ENCODE results near the gene PEAK1. TPM values are rescaled to one million over a fixed set of nuclear protein-coding genes. Genes with fewer than 3 reads are reported as not detected.

The PEAK1 gene
- total and polyA plus RNA-seq, 9 of the 15 experiments (the other 6 are each of a cell fraction or from before 2014, with no cell fraction given), result 0.99 to 22.4 (median 10.8) TPM

DNA sequence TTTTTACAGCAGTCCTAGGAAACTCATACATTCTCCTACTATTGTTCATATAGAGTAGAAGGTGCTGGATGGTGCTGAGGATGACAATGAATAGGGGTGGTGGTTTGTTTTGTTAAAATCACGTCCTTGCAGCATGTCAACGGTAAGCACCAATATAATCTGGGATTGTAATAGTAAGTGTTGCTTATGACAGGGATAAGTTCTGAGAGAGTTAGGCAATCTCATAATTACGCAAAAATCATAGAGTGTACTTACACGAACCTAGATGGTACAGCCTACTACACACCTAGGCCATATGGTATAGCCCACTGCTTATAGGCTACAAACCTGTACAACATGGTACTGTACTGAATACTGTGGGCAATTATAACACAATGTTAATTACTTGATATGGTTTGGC, 284.7 kb downstream of the PEAK1 start:
- TF ChIP-seq, protein P1, sequence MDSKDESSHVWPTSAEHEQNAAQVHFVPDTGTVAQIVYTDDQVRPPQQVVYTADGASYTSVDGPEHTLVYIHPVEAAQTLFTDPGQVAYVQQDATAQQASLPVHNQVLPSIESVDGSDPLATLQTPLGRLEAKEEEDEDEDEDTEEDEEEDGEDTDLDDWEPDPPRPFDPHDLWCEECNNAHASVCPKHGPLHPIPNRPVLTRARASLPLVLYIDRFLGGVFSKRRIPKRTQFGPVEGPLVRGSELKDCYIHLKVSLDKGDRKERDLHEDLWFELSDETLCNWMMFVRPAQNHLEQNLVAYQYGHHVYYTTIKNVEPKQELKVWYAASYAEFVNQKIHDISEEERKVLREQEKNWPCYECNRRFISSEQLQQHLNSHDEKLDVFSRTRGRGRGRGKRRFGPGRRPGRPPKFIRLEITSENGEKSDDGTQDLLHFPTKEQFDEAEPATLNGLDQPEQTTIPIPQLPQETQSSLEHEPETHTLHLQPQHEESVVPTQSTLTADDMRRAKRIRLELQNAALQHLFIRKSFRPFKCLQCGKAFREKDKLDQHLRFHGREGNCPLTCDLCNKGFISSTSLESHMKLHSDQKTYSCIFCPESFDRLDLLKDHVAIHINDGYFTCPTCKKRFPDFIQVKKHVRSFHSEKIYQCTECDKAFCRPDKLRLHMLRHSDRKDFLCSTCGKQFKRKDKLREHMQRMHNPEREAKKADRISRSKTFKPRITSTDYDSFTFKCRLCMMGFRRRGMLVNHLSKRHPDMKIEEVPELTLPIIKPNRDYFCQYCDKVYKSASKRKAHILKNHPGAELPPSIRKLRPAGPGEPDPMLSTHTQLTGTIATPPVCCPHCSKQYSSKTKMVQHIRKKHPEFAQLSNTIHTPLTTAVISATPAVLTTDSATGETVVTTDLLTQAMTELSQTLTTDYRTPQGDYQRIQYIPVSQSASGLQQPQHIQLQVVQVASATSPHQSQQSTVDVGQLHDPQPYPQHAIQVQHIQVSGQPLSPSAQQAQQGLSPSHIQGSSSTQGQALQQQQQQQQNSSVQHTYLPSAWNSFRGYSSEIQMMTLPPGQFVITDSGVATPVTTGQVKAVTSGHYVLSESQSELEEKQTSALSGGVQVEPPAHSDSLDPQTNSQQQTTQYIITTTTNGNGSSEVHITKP (IDR thresholded peaks at IDR 0.05; ENCODE audit: partially characterized antibody), result peak; percentile 69
- TF ChIP-seq, protein P2, sequence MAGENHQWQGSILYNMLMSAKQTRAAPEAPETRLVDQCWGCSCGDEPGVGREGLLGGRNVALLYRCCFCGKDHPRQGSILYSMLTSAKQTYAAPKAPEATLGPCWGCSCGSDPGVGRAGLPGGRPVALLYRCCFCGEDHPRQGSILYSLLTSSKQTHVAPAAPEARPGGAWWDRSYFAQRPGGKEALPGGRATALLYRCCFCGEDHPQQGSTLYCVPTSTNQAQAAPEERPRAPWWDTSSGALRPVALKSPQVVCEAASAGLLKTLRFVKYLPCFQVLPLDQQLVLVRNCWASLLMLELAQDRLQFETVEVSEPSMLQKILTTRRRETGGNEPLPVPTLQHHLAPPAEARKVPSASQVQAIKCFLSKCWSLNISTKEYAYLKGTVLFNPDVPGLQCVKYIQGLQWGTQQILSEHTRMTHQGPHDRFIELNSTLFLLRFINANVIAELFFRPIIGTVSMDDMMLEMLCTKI (IDR thresholded peaks at IDR 0.05; ENCODE audit: partially characterized antibody), result no peak
- Histone ChIP-seq H3K79me2 (ENCODE audit: control insufficient read depth, insufficient read depth, low read length) (no peaks in the 10 kb centered on the region), H3K9me1 (ENCODE audit: control insufficient read depth, insufficient read depth, low read length) (no peaks in the 10 kb centered on the region), H4K20me1 (replicated peaks; ENCODE audit: control insufficient read depth, insufficient read depth, low read length) (no peaks in the 10 kb centered on the region), H3K27ac (ENCODE audit: extremely low read depth, low read depth, low read length) (no peak overlapping the region), H2AFZ (ENCODE audit: low read depth, low read length) (no peak overlapping the region), H3K4me3 (no peak overlapping the region), H3K4me1 (replicated peaks in 1 of 2; ENCODE audit: control insufficient read depth in 2 of 2, insufficient read depth in 2 of 2, low read length in 2 of 2) (no peaks in the 10 kb centered on the region), H3K36me3 (ENCODE audit: control insufficient read depth, insufficient read depth, low read length) (peaks cover 8% of the 10 kb centered on the region; the same call in 1 of the 3 replicates), H3K27me3 (ENCODE audit: control insufficient read depth in 2 of 2, insufficient read depth in 2 of 2, low read length in 2 of 2) (no peaks in the 10 kb centered on the region), H3K9me3 (replicated peaks; ENCODE audit: control insufficient read depth, insufficient read depth, low read depth, low read length) (peaks cover 5% of the 10 kb centered on the region), H3K9ac (ENCODE audit: insufficient read depth in 1 of 2, low read depth in 2 of 2, low read length in 2 of 2) (no peak overlapping the region), H3K4me2 (ENCODE audit: insufficient read depth, low read length) (no peak overlapping the region)
- no peak for ATAC-seq
- ChIA-PET POLR2A (no interaction called here), CTCF (ENCODE audit: low intra/inter-chr PET ratio) (no interaction called here)
- intact Hi-C loops (cut with micrococcal nuclease) (no loop called here), in situ Hi-C loops (cut with MboI) (no loop called here)
- no peak for DNase-seq (ENCODE audit: extremely low read depth in 1 of 4, low spot score in 3 of 4)
- WGBS (ENCODE audit: insufficient coverage, low coverage, missing lambda C conversion rate), result 82% methylated on average over 4 of the region's 4 CpGs
- FAIRE-seq, result no peak
- BruUV-seq (replicated peaks), result no TSS peak

Measured in K562 (cell line).